ENCODE data around the gene AHSG. TPM values are rescaled to one million over a fixed set of nuclear protein-coding genes. Genes with fewer than 3 reads are reported as not detected.

Gene AHSG
- total RNA-seq, 4 donors from 2014 or later: not detected

GRCh38 chr3:186653984-186654383, 41.1 kb downstream of the AHSG start:
- H3K27ac ChIP-seq: no peak overlapping the region
- peaks cover 11% of the 10 kb centered on the region for H3K27me3 ChIP-seq
- TF ChIP-seq POLR2A (IDR thresholded peaks at IDR 0.05) (no peak), CTCF (IDR thresholded peaks at IDR 0.05) (no peak), POLR2AphosphoS5 (IDR thresholded peaks at IDR 0.05) (no peak), EP300 (IDR thresholded peaks at IDR 0.05) (no peak)
- ATAC-seq: no peak
- 0 to 83% methylated on average over 1 to 3 of the region's 6 CpGs for WGBS, 2 donors (ENCODE audit: low coverage in 1 of 2)
- H3K4me1 ChIP-seq: no peaks in the 10 kb centered on the region
- no peaks in the 10 kb centered on the region for H3K36me3 ChIP-seq
- no peak overlapping the region for H3K4me3 ChIP-seq
- H3K9me3 ChIP-seq: no peaks in the 10 kb centered on the region

GRCh38 chr3:186663361-186664118, 50.7 kb downstream of the AHSG start:
- H3K9me3 ChIP-seq: no peaks in the 10 kb centered on the region
- H3K27ac ChIP-seq: no peak overlapping the region
- H3K27me3 ChIP-seq: peaks cover 21% of the 10 kb centered on the region
- WGBS, 2 donors (ENCODE audit: low coverage in 1 of 2): 16 to 44% methylated on average over 4 to 7 of the region's 7 CpGs
- no peak overlapping the region for H3K4me3 ChIP-seq
- H3K36me3 ChIP-seq: no peaks in the 10 kb centered on the region
- no peaks in the 10 kb centered on the region for H3K4me1 ChIP-seq
- no peak for ATAC-seq
- TF ChIP-seq POLR2A (IDR thresholded peaks at IDR 0.05) (no peak), CTCF (IDR thresholded peaks at IDR 0.05) (no peak), POLR2AphosphoS5 (IDR thresholded peaks at IDR 0.05) (no peak), EP300 (IDR thresholded peaks at IDR 0.05) (no peak)

- ATAC-seq: no peak
- H3K36me3 ChIP-seq: no peaks in the 10 kb centered on the region
- no peaks in the 10 kb centered on the region for H3K9me3 ChIP-seq
- H3K4me1 ChIP-seq: no peaks in the 10 kb centered on the region
- H3K27me3 ChIP-seq: peaks cover 21% of the 10 kb centered on the region
- H3K27ac ChIP-seq: no peak overlapping the region
- H3K4me3 ChIP-seq: no peak overlapping the region
- TF ChIP-seq CTCF (IDR thresholded peaks at IDR 0.05) (no peak), POLR2A (IDR thresholded peaks at IDR 0.05) (no peak), EP300 (IDR thresholded peaks at IDR 0.05) (no peak), POLR2AphosphoS5 (IDR thresholded peaks at IDR 0.05) (no peak)
These were observed 51.2 kb downstream of the AHSG start for GRCh38 chr3:186664119-186664495.

GRCh38 chr3:186664506-186664905, 51.6 kb downstream of the AHSG start:
- Histone ChIP-seq H3K27me3 (peaks cover 21% of the 10 kb centered on the region), H3K27ac (no peak overlapping the region), H3K9me3 (no peaks in the 10 kb centered on the region), H3K4me3 (no peak overlapping the region), H3K4me1 (no peaks in the 10 kb centered on the region), H3K36me3 (no peaks in the 10 kb centered on the region)
- WGBS, 2 donors (ENCODE audit: low coverage in 1 of 2): 37 to 58% methylated on average over 3 of the region's 4 CpGs
- no peak for ATAC-seq
- TF ChIP-seq POLR2AphosphoS5 (IDR thresholded peaks at IDR 0.05) (no peak), EP300 (IDR thresholded peaks at IDR 0.05) (no peak), CTCF (IDR thresholded peaks at IDR 0.05) (no peak), POLR2A (IDR thresholded peaks at IDR 0.05) (no peak)

- ATAC-seq: no peak
- no peaks in the 10 kb centered on the region for H3K9me3 ChIP-seq
- H3K27me3 ChIP-seq: peaks cover 21% of the 10 kb centered on the region
- H3K4me3 ChIP-seq: no peak within 1 kb of the TSS
- 49 to 69% methylated on average over 2 to 8 of the region's 8 CpGs for WGBS, 2 donors (ENCODE audit: low coverage in 1 of 2)
- no peak within 1 kb of the TSS for H3K27ac ChIP-seq
- no peaks in the 10 kb centered on the region for H3K4me1 ChIP-seq
- TF ChIP-seq CTCF (IDR thresholded peaks at IDR 0.05) (no peak), POLR2AphosphoS5 (IDR thresholded peaks at IDR 0.05) (no peak), POLR2A (IDR thresholded peaks at IDR 0.05) (no peak)
- H3K36me3 ChIP-seq: no peaks in the 10 kb centered on the region
These were observed 52.8 kb downstream of the AHSG start, which contains the start of gene HRG for GRCh38 chr3:186665625-186666188. Gene HRG, plus strand, starts transcription at chr3:186666014. Its CDS starts 18 bp downstream, at chr3:186666032.
